ENCODE measurements around the gene PRPF6. TPM values are rescaled to one million over a fixed set of nuclear protein-coding genes. Genes with fewer than 3 reads are reported as not detected.

PRPF6 gene
- total RNA-seq, 2 donors from 2014 or later = 32.9 to 43.6 TPM

DNA sequence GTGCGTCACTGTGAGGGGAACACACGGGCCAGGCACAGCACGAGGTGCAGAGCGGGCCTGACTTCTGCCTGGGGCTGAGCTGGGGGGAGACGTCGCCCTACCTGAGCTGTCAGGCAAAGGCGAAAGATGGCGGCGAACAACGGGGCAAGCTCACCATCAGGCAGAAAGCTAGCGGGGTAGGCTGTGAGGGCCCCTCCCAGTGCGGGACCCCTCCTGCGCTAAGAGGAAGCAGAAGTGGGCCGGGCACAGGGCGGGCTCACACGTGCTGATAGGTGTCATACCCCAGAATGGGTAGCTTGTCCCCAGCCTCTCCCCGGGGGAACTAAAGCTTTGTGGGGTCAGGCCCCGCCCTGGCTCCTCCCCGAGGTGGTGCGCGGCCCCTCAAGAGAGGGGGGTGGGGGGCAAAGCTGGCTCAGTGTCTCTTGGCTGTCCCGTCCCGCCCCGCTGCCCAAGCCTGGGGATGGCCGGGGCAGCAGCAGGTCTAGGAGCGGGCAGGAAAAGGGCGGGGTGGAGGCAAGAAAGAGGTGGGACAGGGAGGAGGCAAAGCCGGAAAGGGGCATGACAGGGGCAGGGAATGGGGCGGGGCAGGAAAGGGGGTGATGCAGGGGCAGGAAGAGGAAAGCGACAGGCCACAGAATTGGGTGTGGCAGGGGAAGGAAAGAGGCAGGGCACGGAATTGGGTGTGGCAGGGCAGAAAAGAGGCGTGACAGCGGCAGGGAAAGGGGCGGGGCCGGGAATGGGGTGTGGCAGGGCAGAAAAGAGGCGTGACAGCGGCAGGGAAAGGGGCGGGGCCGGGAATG is 39.5 kb upstream of the PRPF6 start:
- H3K27ac ChIP-seq = peak overlapping the region; percentile 42 to 53
- no peaks in the 10 kb centered on the region for H3K9me3 ChIP-seq
- DNase-seq (ENCODE audit: low spot score) = no peak

DNA sequence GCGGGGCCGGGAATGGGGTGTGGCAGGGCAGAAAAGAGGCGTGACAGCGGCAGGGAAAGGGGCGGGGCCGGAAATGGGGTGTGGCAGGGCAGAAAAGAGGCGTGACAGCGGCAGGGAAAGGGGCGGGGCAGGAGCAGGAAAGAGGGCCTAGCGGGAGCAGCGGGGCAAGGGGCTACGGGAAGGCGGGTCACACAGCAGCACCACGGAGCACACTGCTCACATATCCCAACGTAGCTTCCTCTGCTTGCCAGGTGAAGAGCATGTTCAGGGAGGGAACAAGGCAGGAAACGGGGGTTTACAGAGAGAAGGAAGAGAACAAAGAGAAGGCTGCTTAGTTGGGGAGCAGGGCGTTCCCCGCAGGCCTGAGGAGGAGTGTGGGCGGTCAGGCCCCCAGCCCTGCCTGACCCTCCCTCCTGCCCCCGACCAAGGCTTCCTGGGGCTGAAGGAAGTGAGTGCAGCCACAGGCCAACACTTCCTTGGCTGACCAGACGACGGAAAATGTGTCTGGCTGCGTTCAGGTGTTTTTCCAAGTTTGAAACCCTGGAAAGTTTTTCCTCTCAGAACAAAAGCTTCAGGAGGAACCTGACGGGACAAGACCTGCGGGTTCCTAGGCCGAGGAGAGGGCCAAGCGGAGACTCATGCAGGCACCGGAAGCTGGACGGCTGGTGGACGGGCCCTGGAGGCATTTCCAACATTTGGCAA is 38.5 kb upstream of the PRPF6 start:
- H3K9me3 ChIP-seq = no peaks in the 10 kb centered on the region
- peaks cover 79% of the 10 kb centered on the region for H3K36me3 ChIP-seq
- TF ChIP-seq, protein P1, sequence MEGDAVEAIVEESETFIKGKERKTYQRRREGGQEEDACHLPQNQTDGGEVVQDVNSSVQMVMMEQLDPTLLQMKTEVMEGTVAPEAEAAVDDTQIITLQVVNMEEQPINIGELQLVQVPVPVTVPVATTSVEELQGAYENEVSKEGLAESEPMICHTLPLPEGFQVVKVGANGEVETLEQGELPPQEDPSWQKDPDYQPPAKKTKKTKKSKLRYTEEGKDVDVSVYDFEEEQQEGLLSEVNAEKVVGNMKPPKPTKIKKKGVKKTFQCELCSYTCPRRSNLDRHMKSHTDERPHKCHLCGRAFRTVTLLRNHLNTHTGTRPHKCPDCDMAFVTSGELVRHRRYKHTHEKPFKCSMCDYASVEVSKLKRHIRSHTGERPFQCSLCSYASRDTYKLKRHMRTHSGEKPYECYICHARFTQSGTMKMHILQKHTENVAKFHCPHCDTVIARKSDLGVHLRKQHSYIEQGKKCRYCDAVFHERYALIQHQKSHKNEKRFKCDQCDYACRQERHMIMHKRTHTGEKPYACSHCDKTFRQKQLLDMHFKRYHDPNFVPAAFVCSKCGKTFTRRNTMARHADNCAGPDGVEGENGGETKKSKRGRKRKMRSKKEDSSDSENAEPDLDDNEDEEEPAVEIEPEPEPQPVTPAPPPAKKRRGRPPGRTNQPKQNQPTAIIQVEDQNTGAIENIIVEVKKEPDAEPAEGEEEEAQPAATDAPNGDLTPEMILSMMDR (IDR thresholded peaks at IDR 0.05) = no peak
- H3K4me1 ChIP-seq = peaks cover 0 to 43% of the 10 kb centered on the region in 2 donors
- H3K27me3 ChIP-seq = no peaks in the 10 kb centered on the region
- no peak for DNase-seq (ENCODE audit: low spot score)
- H3K27ac ChIP-seq = peak overlapping the region; percentile 46 to 62
- no peak overlapping the region for H3K4me3 ChIP-seq

More for the DNA sequence above, 39.5 kb upstream of the PRPF6 start:
- Histone ChIP-seq H3K4me1 (peaks cover 0 to 35% of the 10 kb centered on the region in 2 donors), H3K4me3 (no peak overlapping the region), H3K27me3 (no peaks in the 10 kb centered on the region), H3K36me3 (peaks cover 82% of the 10 kb centered on the region)
- TF ChIP-seq, protein P1 (IDR thresholded peaks at IDR 0.05) = no peak

DNA sequence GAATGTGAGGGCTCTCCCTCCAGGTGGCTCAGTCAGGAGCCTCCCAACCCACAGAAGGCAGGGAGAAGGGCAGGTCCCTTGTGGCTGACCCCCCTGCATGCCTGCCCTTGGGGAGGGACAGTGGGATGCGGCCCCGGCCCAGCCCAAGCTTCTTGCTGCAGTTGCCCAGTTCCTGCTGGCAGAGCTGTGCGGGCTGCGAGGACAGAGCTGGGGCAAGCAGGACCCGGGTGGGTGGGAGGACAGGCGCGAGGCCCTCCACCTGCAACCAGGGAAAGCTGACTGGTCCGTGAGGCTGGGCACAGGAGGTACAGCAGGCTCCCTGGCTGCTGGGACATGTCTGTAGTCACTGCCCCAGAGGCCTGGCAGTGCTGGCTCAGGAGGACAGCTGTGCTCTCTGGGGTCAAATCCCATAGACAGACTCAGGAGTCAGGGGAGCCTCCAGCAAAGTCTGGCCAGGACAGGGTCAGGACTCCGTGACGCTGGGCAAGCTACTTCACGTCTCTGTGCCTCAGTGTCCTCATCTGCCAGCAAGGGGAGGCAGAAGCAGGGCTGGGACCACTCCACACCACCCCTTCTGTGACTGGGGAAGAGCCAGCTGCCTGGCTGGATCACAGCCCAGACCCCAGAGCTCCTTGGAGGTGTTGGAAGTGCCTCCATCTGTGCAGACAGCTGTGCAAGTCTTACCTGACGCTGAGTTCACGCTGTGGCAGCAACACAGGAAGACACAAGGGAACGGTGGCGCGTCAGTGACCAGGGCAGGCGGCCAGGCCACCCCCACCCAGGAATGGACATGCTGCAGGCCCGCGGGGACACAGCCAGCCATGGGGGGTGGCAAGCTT is 37.7 kb upstream of the PRPF6 start:
- TF ChIP-seq, protein P1 (IDR thresholded peaks at IDR 0.05) = no peak
- H3K27ac ChIP-seq = peak overlapping the region; percentile 62 to 98
- H3K9me3 ChIP-seq = no peaks in the 10 kb centered on the region

DNA sequence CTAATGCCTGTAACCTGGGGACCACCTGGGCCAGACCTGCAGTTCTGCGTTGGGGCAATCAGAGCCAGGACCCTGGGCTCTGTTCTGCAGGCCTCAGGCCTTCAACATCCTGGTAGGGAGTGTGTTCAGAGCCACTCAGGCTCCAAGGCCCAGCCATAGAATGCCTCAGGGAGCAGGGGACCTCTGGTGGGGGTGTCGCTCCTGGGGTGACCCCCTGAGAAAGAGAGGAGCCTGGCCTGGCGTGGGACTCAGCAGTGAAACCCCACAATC is 37.2 kb upstream of the PRPF6 start:
- DNase-seq (ENCODE audit: low spot score) = no peak
- Histone ChIP-seq H3K4me1 (peaks cover 0 to 56% of the 10 kb centered on the region in 2 donors), H3K36me3 (peaks cover 67% of the 10 kb centered on the region), H3K27me3 (no peaks in the 10 kb centered on the region), H3K27ac (peak overlapping the region in 1 of 2 donors; percentile 98), H3K9me3 (no peaks in the 10 kb centered on the region), H3K4me3 (no peak overlapping the region)
- TF ChIP-seq, protein P1 (IDR thresholded peaks at IDR 0.05) = no peak

More for the DNA sequence above, 37.7 kb upstream of the PRPF6 start:
- H3K4me1 ChIP-seq = peaks cover 0 to 50% of the 10 kb centered on the region in 2 donors
- DNase-seq (ENCODE audit: low spot score) = no peak
- no peaks in the 10 kb centered on the region for H3K27me3 ChIP-seq
- no peak overlapping the region for H3K4me3 ChIP-seq
- peaks cover 73% of the 10 kb centered on the region for H3K36me3 ChIP-seq

DNA sequence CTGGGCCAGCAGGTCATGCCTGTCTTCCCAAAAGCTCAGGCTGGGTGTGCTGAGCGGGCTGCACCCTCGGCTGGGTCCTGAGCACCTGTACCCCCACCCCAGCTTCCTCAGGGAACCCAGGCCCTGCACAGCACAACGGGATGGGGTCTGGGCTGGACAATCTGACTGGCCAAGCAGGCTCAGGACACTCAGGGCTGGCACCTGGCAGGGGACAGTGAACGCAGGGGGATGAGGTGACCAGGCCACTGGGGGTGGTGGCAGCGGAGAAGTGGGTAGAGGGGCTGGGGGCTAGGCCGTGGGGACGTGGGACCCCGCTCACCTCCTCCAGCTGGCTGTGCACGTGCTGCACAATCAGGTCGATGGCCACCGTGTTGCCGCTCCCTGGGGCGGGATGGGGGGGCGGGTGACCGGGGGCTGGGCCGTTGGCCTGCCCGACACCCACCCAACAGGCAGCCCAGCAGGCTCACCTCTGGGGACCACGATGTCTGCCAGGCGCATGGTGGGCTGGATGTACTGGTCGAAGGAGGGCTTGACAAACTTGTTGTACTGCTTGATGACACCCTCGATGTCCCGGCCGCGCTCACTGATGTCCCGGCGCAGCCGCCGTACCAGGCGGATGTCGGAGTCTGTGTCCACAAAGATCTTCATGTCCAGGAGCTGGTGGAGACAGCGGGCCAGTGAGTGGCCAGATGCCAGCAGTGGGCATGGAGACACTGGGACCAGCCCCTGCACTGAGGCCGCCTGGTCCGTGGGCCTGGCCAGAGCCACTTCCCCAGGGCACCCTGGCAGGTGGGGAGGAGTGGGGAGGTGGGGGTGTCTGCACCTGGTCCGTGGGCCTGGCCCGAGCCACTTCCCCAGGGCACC is 36.6 kb upstream of the PRPF6 start:
- DNase-seq (ENCODE audit: low spot score) = no peak
- peaks cover 62% of the 10 kb centered on the region for H3K36me3 ChIP-seq
- H3K4me1 ChIP-seq = peaks cover 0 to 62% of the 10 kb centered on the region in 2 donors
- H3K27ac ChIP-seq = peak overlapping the region in 1 of 2 donors; percentile 98
- H3K9me3 ChIP-seq = no peaks in the 10 kb centered on the region
- no peaks in the 10 kb centered on the region for H3K27me3 ChIP-seq
- H3K4me3 ChIP-seq = no peak overlapping the region
- TF ChIP-seq, protein P1 (IDR thresholded peaks at IDR 0.05) = no peak
